Mesenchymal stem cell (in vitro differentiated cells and primary cell): ENCODE results near the gene LAMB4.
A peak's percentile ranks its signal among the peaks of the same experiment; 100 is the strongest.

ENCODE experiments used
- DNase-seq: peaks from one replicate; pipeline ENCODE4 v3.0.0-alpha.2; 2013
- H2AFZ ChIP-seq: one replicate; pipeline ENCODE4 v1.6.1; 2013; ENCODE audit warnings: low read depth, mild to moderate bottlenecking, control low read depth, inconsistent platforms, low read length, moderate library complexity
- H2AK5ac ChIP-seq: 2 replicates; pipeline ENCODE4 v1.6.1; 2013; ENCODE audit warnings: low read length, moderate library complexity, mild to moderate bottlenecking, inconsistent platforms; ENCODE audit not compliant: severe bottlenecking
- H2BK120ac ChIP-seq: one replicate; pipeline ENCODE4 v1.6.1; 2013; ENCODE audit warnings: low read depth, mild to moderate bottlenecking, inconsistent platforms, low read length, moderate library complexity
- H2BK12ac ChIP-seq, 2 experiments: one replicate each; pipeline ENCODE4 v1.6.1; 2013; ENCODE audit warnings: inconsistent platforms in 2 of 2, low read length in 2 of 2, mild to moderate bottlenecking in 2 of 2, moderate library complexity in 2 of 2, control low read depth in 1 of 2
- H2BK15ac ChIP-seq: one replicate; pipeline ENCODE4 v1.6.1; 2013; ENCODE audit warnings: mild to moderate bottlenecking, low read depth, inconsistent platforms; ENCODE audit not compliant: poor library complexity, severe bottlenecking
- H2BK5ac ChIP-seq: 2 replicates; pipeline ENCODE4 v1.6.1; 2013; ENCODE audit warnings: low read depth, mild to moderate bottlenecking, low read length, control low read depth, inconsistent platforms; ENCODE audit not compliant: poor library complexity, severe bottlenecking
- H3K14ac ChIP-seq, 2 experiments: one replicate each; pipeline ENCODE4 v1.6.1; 2013; ENCODE audit warnings: inconsistent platforms in 2 of 2, low read length in 2 of 2, control low read depth in 1 of 2, mild to moderate bottlenecking in 1 of 2, moderate library complexity in 1 of 2
- H3K18ac ChIP-seq, 2 experiments: one replicate each; pipeline ENCODE4 v1.6.1; 2013; ENCODE audit warnings: inconsistent platforms in 2 of 2, low read length in 2 of 2, control low read depth in 1 of 2, low read depth in 1 of 2, mild to moderate bottlenecking in 1 of 2
- H3K23ac ChIP-seq, 2 experiments: one replicate each; pipeline ENCODE4 v1.6.1; 2013; ENCODE audit warnings: inconsistent platforms in 2 of 2, low read length in 2 of 2, mild to moderate bottlenecking in 2 of 2, moderate library complexity in 2 of 2, control low read depth in 1 of 2
- H3K27ac ChIP-seq: 2 replicates; pipeline ENCODE4 v1.5.1; 2013; ENCODE audit warnings: mild to moderate bottlenecking, moderate library complexity, low read length, control low read depth, inconsistent platforms; ENCODE audit not compliant: poor library complexity, severe bottlenecking
- H3K27me3 ChIP-seq, 2 experiments: 2 replicates each; pipeline versions ENCODE4 v1.6.1 to v1.7.0; 2013; ENCODE audit warnings: low read length in 2 of 2, mild to moderate bottlenecking in 2 of 2, moderate library complexity in 2 of 2, control low read depth in 1 of 2, inconsistent platforms in 1 of 2; ENCODE audit not compliant: control insufficient read depth in 1 of 2, insufficient read depth in 1 of 2
- H3K36me3 ChIP-seq, 2 experiments: 2 replicates each; pipeline versions ENCODE4 v1.6.1 to v1.7.0; 2013; ENCODE audit warnings: low read length in 2 of 2, control low read depth in 1 of 2, inconsistent platforms in 1 of 2, low read depth in 1 of 2, mild to moderate bottlenecking in 1 of 2; ENCODE audit not compliant: insufficient read depth in 2 of 2, control insufficient read depth in 1 of 2
- H3K4ac ChIP-seq, 2 experiments: one replicate each; pipeline ENCODE4 v1.6.1; 2013; ENCODE audit warnings: inconsistent platforms in 2 of 2, low read length in 2 of 2, mild to moderate bottlenecking in 2 of 2, moderate library complexity in 2 of 2, control low read depth in 1 of 2, low read depth in 1 of 2
- H3K4me1 ChIP-seq: 2 replicates; pipeline ENCODE4 v1.6.1; 2013; ENCODE audit warnings: low read depth, low read length, control low read depth; ENCODE audit not compliant: control insufficient read depth, insufficient read depth
- H3K4me2 ChIP-seq: 2 replicates; pipeline ENCODE4 v1.6.1; 2013; ENCODE audit warnings: low read length, mild to moderate bottlenecking, inconsistent platforms; ENCODE audit not compliant: poor library complexity, severe bottlenecking
- H3K4me3 ChIP-seq, 2 experiments: 2 replicates each; pipeline versions ENCODE4 v1.5.1 to v1.7.0; 2013; ENCODE audit warnings: low read length in 2 of 2, mild to moderate bottlenecking in 2 of 2, control low read depth in 1 of 2, low read depth in 1 of 2; ENCODE audit not compliant: insufficient read depth in 1 of 2
- H3K79me1 ChIP-seq: replicated peaks from 2 replicates; pipeline ENCODE4 v1.6.1; 2013; ENCODE audit warnings: mild to moderate bottlenecking, control low read depth, low read length, inconsistent platforms; ENCODE audit not compliant: poor library complexity, severe bottlenecking
- H3K9ac ChIP-seq: 2 replicates; pipeline ENCODE4 v1.7.0; 2013; ENCODE audit warnings: mild to moderate bottlenecking, low read length, moderate library complexity
- H3K9me3 ChIP-seq: 2 replicates; pipeline ENCODE4 v1.7.0; 2013; ENCODE audit warnings: mild to moderate bottlenecking, low read length; ENCODE audit not compliant: control insufficient read depth
- H4K8ac ChIP-seq: one replicate; pipeline ENCODE4 v1.6.1; 2013; ENCODE audit warnings: inconsistent platforms, mild to moderate bottlenecking, low read length, moderate library complexity
- H4K91ac ChIP-seq: one replicate; pipeline ENCODE4 v1.6.1; 2013; ENCODE audit warnings: mild to moderate bottlenecking, low read length, inconsistent platforms
- WGBS: methylation state at CpG from one replicate; pipeline ENCODE4 v1.1.7; 2013; ENCODE audit warnings: mixed read lengths; 5-methylcytosine and 5-hydroxymethylcytosine counted together

LAMB4 gene

GRCh38 chr7:107998660-107999480, 131.3 kb downstream of the LAMB4 start:
- no peak for DNase-seq

GRCh38 chr7:107998150-107998549, 132.0 kb downstream of the LAMB4 start:
- WGBS = 19% methylated on average over 2 of the region's 2 CpGs

More at GRCh38 chr7:107998660-107999480, 131.3 kb downstream of the LAMB4 start:
- Histone ChIP-seq H3K79me1 (no peaks in the 10 kb centered on the region), H3K4me1 (peaks cover 4% of the 10 kb centered on the region), H2BK5ac (no peak overlapping the region), H3K36me3 (peaks cover 14 to 60% of the 10 kb centered on the region in 2 experiments), H3K9me3 (no peaks in the 10 kb centered on the region), H3K27ac (peak overlapping the region; percentile 99), H3K14ac (no peak overlapping the region), H2BK15ac (no peak overlapping the region), H3K4me3 (no peak overlapping the region), H2BK120ac (no peak overlapping the region), H3K23ac (no peak overlapping the region), H3K18ac (peak overlapping the region in 1 of 2 experiments; percentile 50), H2BK12ac (no peak overlapping the region), H3K27me3 (no peaks in the 10 kb centered on the region), H4K91ac (no peak overlapping the region), H3K4me2 (peak overlapping the region; percentile 26), H3K9ac (no peak overlapping the region), H2AK5ac (peak overlapping the region; percentile 14), H2AFZ (no peak overlapping the region), H3K4ac (no peak overlapping the region), H4K8ac (no peak overlapping the region)
- 54% methylated on average over 3 of the region's 3 CpGs for WGBS

GRCh38 chr7:107996072-107996882, 133.9 kb downstream of the LAMB4 start:
- Histone ChIP-seq H3K27ac (peak overlapping the region; percentile 97), H3K14ac (no peak overlapping the region), H2BK12ac (peak overlapping the region in 1 of 2 experiments; percentile 77), H3K4me1 (peaks cover 5% of the 10 kb centered on the region), H3K9ac (peak overlapping the region; percentile 61), H3K4ac (no peak overlapping the region), H3K36me3 (peaks cover 26 to 81% of the 10 kb centered on the region in 2 experiments), H3K79me1 (peaks cover 3% of the 10 kb centered on the region), H3K18ac (no peak overlapping the region), H2BK15ac (no peak overlapping the region), H3K9me3 (no peaks in the 10 kb centered on the region), H3K4me2 (no peak overlapping the region), H2AFZ (no peak overlapping the region), H4K8ac (no peak overlapping the region), H2BK5ac (peak overlapping the region; percentile 68), H2BK120ac (no peak overlapping the region), H3K27me3 (no peaks in the 10 kb centered on the region), H3K23ac (no peak overlapping the region), H3K4me3 (no peak overlapping the region), H2AK5ac (peak overlapping the region; percentile 62), H4K91ac (no peak overlapping the region)
- peak; percentile 65 for DNase-seq
- 10% methylated on average over 5 of the region's 7 CpGs for WGBS

More at GRCh38 chr7:107998150-107998549, 132.0 kb downstream of the LAMB4 start:
- Histone ChIP-seq H2BK12ac (peak overlapping the region in 1 of 2 experiments; percentile 67), H2BK15ac (no peak overlapping the region), H3K4me2 (peak overlapping the region; percentile 53), H3K9me3 (no peaks in the 10 kb centered on the region), H3K23ac (no peak overlapping the region), H2AFZ (no peak overlapping the region), H3K4me1 (peaks cover 5% of the 10 kb centered on the region), H3K4me3 (no peak overlapping the region), H3K18ac (no peak overlapping the region), H3K9ac (no peak overlapping the region), H3K36me3 (peaks cover 20 to 67% of the 10 kb centered on the region in 2 experiments), H3K27me3 (no peaks in the 10 kb centered on the region), H3K14ac (no peak overlapping the region), H4K8ac (peak overlapping the region; percentile 4), H3K4ac (no peak overlapping the region), H3K79me1 (peaks cover 3% of the 10 kb centered on the region), H4K91ac (no peak overlapping the region), H3K27ac (peak overlapping the region; percentile 85), H2BK120ac (no peak overlapping the region), H2BK5ac (no peak overlapping the region), H2AK5ac (peak overlapping the region; percentile 82)
- DNase-seq = no peak
